Astrocyte of the cerebellum (primary cell): Measurements from ENCODE around the gene ABCD1.

Source experiments
- DNase-seq: peaks from one replicate; pipeline ENCODE4 v3.0.0-alpha.2; 2011; ENCODE audit warnings: low read depth
- H3K4me3 ChIP-seq: 2 replicates; pipeline ENCODE4 v1.5.1; 2011; ENCODE audit warnings: mild to moderate bottlenecking, low read depth, low read length, moderate library complexity
- CTCF ChIP-seq: IDR thresholded peaks from 2 replicates; pipeline ENCODE4 v1.5.1; 2012; ENCODE audit warnings: low read length, low read depth, moderate library complexity, mild to moderate bottlenecking; ENCODE audit errors: missing control alignments
- in situ Hi-C: cut with HindIII; loops from 2 replicates; pipeline ENCODE4 v1.10.0; 2017; ENCODE audit warnings: low sequenced_read_pairs

The ABCD1 gene

GRCh38 chrX:153769865-153770600, 45.4 kb downstream of the ABCD1 start:
- no peak overlapping the region for H3K4me3 ChIP-seq
- in situ Hi-C loops: no loop called here
- no peak for TF ChIP-seq CTCF
- no peak for DNase-seq

GRCh38 chrX:153770601-153771414, 46.2 kb downstream of the ABCD1 start:
- DNase-seq: no peak

DNA sequence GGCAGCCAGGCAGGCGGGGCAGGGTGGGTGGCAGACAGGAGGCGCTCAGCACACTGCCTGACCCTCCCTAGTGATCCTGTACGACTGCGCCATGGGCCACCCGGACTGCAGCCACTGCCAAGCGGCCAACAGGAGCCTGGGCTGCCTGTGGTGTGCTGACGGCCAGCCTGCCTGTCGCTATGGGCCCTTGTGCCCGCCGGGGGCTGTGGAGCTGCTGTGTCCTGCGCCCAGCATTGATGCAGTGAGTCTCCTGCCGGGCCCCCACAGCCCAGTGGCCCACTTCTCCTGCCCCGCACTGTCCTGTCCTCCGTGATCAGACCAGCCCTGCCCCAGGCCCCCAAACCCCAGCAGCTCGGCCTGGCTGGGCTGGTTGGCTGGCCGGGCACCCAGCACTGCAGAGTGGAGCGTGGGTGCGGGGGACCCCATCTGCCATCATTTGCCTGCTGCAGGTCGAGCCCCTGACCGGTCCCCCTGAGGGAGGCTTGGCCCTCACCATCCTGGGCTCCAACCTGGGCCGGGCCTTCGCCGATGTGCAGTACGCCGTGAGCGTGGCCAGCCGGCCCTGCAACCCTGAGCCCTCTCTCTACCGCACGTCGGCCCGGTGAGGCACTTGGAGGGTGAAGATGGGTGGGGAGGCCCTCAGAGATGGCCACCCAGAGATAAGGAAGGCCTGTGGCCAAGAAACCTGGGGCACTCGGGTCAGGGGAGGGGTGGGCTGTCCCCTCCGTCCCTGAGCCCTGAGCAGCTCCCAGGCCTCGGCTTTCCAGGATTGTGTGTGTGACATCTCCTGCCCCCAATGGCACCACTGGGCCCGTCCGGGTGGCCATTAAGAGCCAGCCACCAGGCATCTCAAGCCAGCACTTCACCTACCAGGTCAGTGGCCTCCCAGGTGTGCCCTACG, 47.0 kb downstream of the ABCD1 start:
- in situ Hi-C loops: no loop called here
- no peak for DNase-seq
- TF ChIP-seq CTCF: no peak
- no peak overlapping the region for H3K4me3 ChIP-seq

More at GRCh38 chrX:153770601-153771414, 46.2 kb downstream of the ABCD1 start:
- in situ Hi-C loops: no loop called here
- no peak for TF ChIP-seq CTCF
- H3K4me3 ChIP-seq: no peak overlapping the region

DNA sequence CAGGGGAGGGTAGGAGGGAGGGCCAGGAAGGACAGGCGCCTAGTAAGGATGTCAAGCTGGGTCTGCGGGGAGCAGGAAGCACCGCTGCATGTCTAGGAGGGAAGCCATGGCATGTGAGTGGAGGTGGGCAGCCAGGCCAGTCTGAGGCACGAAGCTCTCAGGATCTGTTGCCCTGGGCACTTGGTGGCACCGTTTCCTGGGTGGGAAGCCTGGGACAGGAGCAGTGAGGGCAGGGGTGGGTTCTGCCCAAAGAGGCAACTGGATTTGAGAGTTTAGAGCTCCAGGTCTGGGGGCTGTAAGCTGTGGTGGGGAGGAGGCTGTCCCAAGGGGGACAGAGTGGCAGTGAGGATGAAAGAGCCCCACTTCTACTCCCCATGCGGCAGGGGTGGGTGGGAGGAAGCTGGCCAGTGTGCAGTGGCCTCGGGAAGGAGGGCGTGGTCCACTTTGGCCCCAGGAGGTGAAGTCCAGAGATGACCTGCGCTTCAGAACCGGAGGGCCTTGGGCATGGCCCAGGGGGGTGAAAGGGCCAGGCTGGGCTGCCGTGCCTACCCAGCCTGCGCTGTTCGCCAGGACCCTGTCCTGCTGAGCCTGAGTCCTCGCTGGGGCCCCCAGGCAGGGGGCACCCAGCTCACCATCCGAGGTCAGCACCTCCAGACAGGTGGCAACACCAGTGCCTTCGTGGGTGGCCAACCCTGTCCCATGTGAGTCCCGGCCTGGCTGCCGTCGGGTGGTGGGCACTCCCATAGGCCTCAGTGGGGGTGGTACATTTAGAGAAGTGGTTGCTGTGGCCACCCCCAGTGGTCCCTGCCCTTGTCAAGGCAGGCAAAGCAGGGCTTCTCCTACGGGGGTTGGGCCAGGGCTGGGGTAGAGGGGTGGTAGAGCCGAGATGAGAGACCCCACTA, 47.9 kb downstream of the ABCD1 start:
- no peak overlapping the region for H3K4me3 ChIP-seq
- DNase-seq: no peak
- TF ChIP-seq CTCF: no peak
- in situ Hi-C loops: no loop called here

GRCh38 chrX:153773218-153773611, 48.6 kb downstream of the ABCD1 start:
- in situ Hi-C loops: no loop called here
- TF ChIP-seq CTCF: no peak
- H3K4me3 ChIP-seq: no peak overlapping the region
- no peak for DNase-seq
